Right lobe of liver (tissue), 4 donors: Measurements from ENCODE around the gene ADRA1B.

Experiments
- CTCF ChIP-seq, 4 donors: fragments of 200-600 bp in 3 of 4; fragments of 450-650 bp in 1 of 4; IDR thresholded peaks; one replicate each; pipeline versions ENCODE4 v1.5.1 to v1.8.0; 2016 to 2022; ENCODE audit warnings: antibody characterized with exemption in 4 of 4, mild to moderate bottlenecking in 2 of 4
- POLR2A ChIP-seq: fragments of 450-650 bp; IDR thresholded peaks from one replicate; pipeline ENCODE4 v1.6.1; 2017; ENCODE audit warnings: antibody characterized with exemption, mild to moderate bottlenecking
- donor health status: DM: no; HTN: no; CAD: no.
- donor health status: DM: no; HTN: no; CAD: no.
- donor health status: DM: no; HTN: yes; CAD: no.

- no peak for TF ChIP-seq CTCF (IDR thresholded peaks at IDR 0.05)
- TF ChIP-seq POLR2A, result no peak
Observed at GRCh38 chr5:159943326-159943725, 27.0 kb downstream of the ADRA1B start.
